Measurements from ENCODE around the gene MYO6.

- no peak for TF ChIP-seq CTCF (IDR thresholded peaks at IDR 0.05)
- no peak for TF ChIP-seq POLR2A (IDR thresholded peaks at IDR 0.05)
These were observed 37.1 kb downstream of the MYO6 start for GRCh38 chr6:75786152-75786551.

All from adrenal gland (tissue), 5 donors.